DMS53 treated with DMSO at 0.1 percent for 48 hours (cell line): ENCODE measurements around the gene MFN2.
"Not testable (repeated sequence)": the region's sequence is repeated elsewhere in the genome, so short reads cannot be mapped to it uniquely, and the experiment has no call there.

Experiments
- DNase-seq: peaks from one replicate; lab custom pipeline; 2025; ENCODE audit not compliant: unreplicated experiment; lab: John Stamatoyannopoulos, UW

The MFN2 gene

DNA sequence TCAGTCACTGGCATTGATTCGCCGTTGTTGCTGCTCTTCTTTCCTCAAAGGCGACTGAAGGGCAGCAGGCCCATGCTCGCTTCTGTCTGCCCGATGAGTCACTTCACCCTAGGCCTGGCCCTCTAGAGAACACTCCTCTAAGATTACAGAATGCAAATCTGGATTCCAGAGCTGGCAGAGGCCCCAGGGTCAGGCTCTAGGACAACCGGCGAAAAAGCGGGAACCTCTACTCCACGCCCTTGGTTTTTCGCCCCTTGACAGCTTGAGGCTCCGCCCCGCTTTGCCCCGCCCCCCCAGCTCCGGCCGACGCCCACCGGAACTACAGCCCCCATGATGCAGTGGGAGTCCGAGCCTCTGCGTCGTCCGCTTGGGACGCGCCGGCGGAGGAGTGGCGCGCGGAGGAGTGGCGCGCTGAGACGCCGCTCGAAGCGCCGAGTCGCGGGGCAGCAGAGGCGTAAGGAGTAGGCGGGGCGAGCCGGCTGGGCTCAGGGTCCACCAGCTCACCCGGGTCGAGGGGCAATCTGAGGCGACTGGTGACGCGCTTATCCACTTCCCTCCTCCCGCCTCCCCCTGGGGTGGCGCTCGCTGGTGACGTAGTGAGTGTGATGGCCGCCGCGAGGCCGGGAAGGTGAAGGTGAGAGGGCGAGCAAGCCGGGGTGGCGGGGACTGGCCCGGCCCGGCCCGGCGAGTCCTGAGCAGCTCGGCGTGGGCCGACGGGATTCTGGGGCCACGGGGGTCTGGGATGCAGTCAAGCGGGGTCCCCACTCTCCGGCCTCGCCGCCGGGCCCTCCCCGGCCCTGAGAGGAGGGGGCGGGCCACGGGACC is at the start of gene MFN2:
MFN2 (plus strand) TSS at position 594 of the 825 bp plus-strand sequence. CDS start 8,725 bp downstream, outside the sequence.
- DNase-seq, result peak; percentile 97

- DNase-seq, result no peak
These were observed 49.4 kb upstream of the MFN2 start for GRCh38 chr1:11930571-11931445.

- DNase-seq, result no peak
These were observed 48.4 kb upstream of the MFN2 start for GRCh38 chr1:11931845-11932244.

- peak; percentile 57 for DNase-seq
These were observed 45.8 kb upstream of the MFN2 start, which contains the start of gene PLOD1 for GRCh38 chr1:11934302-11935056. Gene PLOD1, plus strand, starts transcription at chr1:11934717. Its CDS starts 63 bp downstream, at chr1:11934780.

DNA sequence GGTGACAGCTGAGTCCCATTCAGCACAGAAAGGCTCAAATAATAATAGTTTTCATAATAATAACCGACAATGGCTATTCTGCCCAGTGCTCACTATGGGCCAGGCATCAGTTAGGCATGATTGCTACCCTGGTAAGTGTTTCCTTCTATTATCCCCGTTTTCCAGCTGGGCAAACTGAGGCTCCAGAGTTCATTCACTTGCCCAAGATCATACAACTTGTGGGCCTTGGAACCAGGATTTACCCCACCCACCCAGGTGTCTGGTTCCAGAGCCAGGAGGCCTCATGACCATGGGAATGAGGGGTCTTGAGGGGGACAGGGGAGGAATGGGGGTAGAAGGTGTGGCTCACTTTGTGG is 45.2 kb upstream of the MFN2 start:
- peak; percentile 50 for DNase-seq

GRCh38 chr1:11935733-11936132 is 44.5 kb upstream of the MFN2 start:
- not testable (repeated sequence) for DNase-seq

DNA sequence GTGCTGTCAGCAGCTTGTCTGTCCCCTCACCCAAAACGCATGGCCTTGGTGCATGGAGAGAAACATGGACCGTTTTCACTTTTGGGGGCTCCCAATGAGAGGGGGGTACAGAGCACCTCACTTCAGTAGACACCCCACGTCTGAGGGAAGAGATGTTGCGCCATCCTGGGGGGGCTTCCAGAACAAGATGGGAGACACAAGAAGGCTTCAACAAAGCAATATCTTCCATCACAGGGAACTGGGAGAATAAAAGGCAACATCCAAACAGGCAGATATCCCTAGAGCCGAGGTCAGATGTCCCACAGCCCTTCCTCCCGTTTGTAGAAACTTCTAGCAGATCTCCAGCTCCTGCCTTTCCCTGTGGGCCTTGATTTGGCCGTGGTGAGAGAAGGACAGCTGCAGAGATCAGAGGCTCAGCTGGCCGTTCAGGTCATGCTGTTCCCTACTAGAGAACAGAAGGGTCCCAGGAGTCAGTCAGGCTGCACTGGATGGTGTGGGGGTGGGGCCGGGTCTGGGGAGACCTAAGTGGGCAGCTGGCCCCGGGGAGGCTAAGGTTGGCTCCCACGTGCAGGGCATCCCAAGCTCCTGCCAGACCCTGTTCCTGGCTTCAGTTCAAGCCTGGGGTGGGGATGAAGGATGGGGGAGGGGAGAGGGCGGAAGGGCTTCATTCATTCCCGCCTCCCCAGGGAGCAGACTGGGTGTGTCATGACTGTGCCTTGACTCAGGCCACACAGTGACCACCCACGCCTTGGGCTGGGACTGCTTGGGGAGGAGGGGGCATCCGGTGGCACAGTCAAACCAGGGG is 41.3 kb upstream of the MFN2 start:
- DNase-seq, result no peak

- DNase-seq, result not testable (repeated sequence)
These were observed 40.5 kb upstream of the MFN2 start for GRCh38 chr1:11939794-11940193.

- no peak for DNase-seq
These were observed 39.9 kb upstream of the MFN2 start for GRCh38 chr1:11940260-11940921.

GRCh38 chr1:11942280-11942679 is 38.0 kb upstream of the MFN2 start:
- no peak for DNase-seq

- DNase-seq, result no peak
These were observed 36.6 kb upstream of the MFN2 start for GRCh38 chr1:11943619-11944018.

DNA sequence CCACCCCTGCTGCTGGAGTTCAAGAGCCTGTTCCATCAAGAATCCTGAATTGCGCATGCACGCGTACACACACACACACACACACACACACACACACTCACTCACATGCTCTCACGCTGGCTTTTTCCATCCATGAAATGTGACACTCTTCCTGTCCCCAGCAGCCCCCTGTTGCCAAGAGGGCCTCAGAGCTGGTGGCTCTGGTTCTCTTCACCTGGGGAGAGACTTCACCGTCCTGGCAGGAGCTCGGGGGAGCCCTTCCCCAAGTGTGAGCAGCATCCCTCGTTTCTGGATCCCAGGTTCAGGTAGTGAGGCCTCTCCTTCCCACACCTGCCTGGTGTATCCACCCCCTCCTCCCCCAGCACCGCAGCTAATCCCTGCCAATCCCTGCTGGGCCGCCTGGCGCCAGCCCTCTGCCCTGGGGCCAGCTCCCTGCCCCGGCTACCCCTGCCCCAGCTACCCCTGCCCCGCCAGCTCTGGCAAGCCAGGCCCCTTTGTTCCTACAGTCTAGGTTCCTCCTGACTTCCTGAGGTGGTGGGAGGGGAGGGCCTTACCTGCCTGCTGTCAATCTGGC is 35.8 kb upstream of the MFN2 start:
- no peak for DNase-seq

DNA sequence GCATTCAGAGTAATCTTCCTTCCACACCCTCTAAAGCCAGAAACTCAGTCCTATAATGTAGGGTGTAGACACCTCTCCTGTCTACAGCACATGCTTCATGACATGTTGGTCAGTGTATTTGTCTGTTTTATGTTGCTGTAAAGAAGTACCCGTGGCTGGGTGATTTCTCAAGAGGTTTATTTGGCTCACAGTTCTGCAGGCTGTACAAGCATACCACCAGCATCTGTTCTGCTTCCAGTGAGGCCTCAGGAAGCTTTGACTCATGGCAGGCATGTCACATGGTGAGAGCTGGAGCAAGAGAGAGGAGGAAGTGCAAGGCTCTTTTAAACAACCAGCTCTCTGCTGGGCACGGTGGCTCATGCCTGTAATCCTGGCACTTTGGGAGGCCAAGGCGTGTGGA is 33.6 kb upstream of the MFN2 start:
- DNase-seq, result no peak

GRCh38 chr1:11948822-11949458 is 31.3 kb upstream of the MFN2 start:
- no peak for DNase-seq

- DNase-seq, result no peak
These were observed 28.3 kb upstream of the MFN2 start for GRCh38 chr1:11951901-11952300.

- DNase-seq, result no peak
These were observed 27.7 kb upstream of the MFN2 start for GRCh38 chr1:11952455-11953109.

GRCh38 chr1:11955221-11955620 is 25.0 kb upstream of the MFN2 start:
- DNase-seq, result no peak

DNA sequence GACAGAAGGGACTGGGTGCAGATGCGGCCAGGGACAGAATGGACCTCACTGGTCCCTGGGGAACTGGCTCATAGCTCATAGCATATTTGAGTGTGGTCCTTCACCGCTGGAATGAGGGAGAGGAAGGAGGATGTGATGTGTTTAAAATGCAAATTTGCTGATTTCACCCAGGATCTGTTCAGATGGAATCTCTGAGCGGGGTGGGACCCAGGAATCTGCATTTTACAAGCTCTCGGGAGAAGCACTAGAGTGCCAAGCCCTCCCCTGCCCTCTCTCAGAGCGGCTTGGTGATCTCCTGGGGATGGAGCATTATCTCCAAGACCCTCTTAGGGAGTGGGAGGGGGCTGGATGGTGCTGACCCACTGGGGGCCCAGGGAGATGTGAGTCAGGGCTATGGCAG is 22.8 kb upstream of the MFN2 start:
- no peak for DNase-seq

GRCh38 chr1:11957897-11958296 is 22.3 kb upstream of the MFN2 start:
- no peak for DNase-seq
